OCI-LY7 (cell line): ENCODE measurements around the gene SMTNL1. TPM values are rescaled to one million over a fixed set of nuclear protein-coding genes. Genes with fewer than 3 reads are reported as not detected.

Source experiments
- BruUV-seq: library from RNA; stranded (reverse); fragments of 400-500 nt; replicated peaks from 2 replicates; lab custom pipeline; 2021; lab: Mats Ljungman, UMichigan
- CTCF ChIA-PET: fragments of 300-600 bp; sonication (Branson Sonifier 250); formaldehyde crosslinking; loops from one replicate; lab custom pipeline; 2022; ENCODE audit warnings: antibody characterized with exemption; ENCODE audit not compliant: unreplicated experiment; lab: Charles Lee
- POLR2A ChIA-PET: fragments of 300-600 bp; sonication (Branson Sonifier 250); formaldehyde crosslinking; loops from one replicate; lab custom pipeline; 2022; ENCODE audit warnings: antibody characterized with exemption; lab: Charles Lee
- DNase-seq: peaks from one replicate; pipeline ENCODE4 v3.0.0-alpha.2; 2015; ENCODE audit warnings: low spot score
- H2AFZ ChIP-seq: fragments of 200-600 bp; sonication (generic), shearing (Covaris generic); 2 replicates; pipeline ENCODE4 v1.6.1; 2014; ENCODE audit warnings: mild to moderate bottlenecking, antibody characterized with exemption, low read length, moderate library complexity
- H3K27ac ChIP-seq: fragments of 200-600 bp; sonication (generic); 2 replicates; pipeline ENCODE4 v1.5.1; 2014; ENCODE audit warnings: mixed run types, low read depth, mild to moderate bottlenecking, moderate library complexity, low read length, inconsistent platforms; ENCODE audit not compliant: poor library complexity, severe bottlenecking
- H3K36me3 ChIP-seq: fragments of 200-600 bp; sonication (generic); 2 replicates; pipeline ENCODE4 v1.6.1; 2014; ENCODE audit warnings: mild to moderate bottlenecking, antibody characterized with exemption, low read length, moderate library complexity, mixed read lengths; ENCODE audit not compliant: insufficient read depth
- H3K4me1 ChIP-seq: fragments of 200-600 bp; sonication (generic); 2 replicates; pipeline ENCODE4 v1.5.1; 2014; ENCODE audit warnings: mild to moderate bottlenecking, low read length; ENCODE audit not compliant: insufficient read depth, poor library complexity, severe bottlenecking
- H3K4me2 ChIP-seq: fragments of 200-600 bp; sonication (generic); 2 replicates; pipeline ENCODE4 v1.6.1; 2014; ENCODE audit warnings: mild to moderate bottlenecking, low read length
- H3K4me3 ChIP-seq: fragments of 200-600 bp; sonication (generic); 2 replicates; pipeline ENCODE4 v1.5.1; 2014; ENCODE audit warnings: mild to moderate bottlenecking, low read depth, low read length; ENCODE audit not compliant: poor library complexity, severe bottlenecking
- H3K79me2 ChIP-seq: fragments of 200-600 bp; sonication (generic); 2 replicates; pipeline ENCODE4 v1.6.1; 2016; ENCODE audit warnings: low read depth, mild to moderate bottlenecking, low read length, moderate library complexity, mixed read lengths; ENCODE audit not compliant: insufficient read depth
- H3K9me2 ChIP-seq: fragments of 200-600 bp; sonication (generic); 2 replicates; pipeline ENCODE4 v1.6.1; 2016; ENCODE audit warnings: mild to moderate bottlenecking, low read length, mixed read lengths; ENCODE audit not compliant: insufficient read depth
- H3K9me3 ChIP-seq: fragments of 200-600 bp; sonication (generic); 2 replicates; pipeline ENCODE4 v1.6.1; 2014; ENCODE audit warnings: mild to moderate bottlenecking, mixed run types, low read length, mixed read lengths
- H4K20me1 ChIP-seq: fragments of 200-600 bp; sonication (generic); 2 replicates; pipeline ENCODE4 v1.6.1; 2014; ENCODE audit warnings: mild to moderate bottlenecking, antibody characterized with exemption, low read length, moderate library complexity, mixed read lengths; ENCODE audit not compliant: insufficient read depth
- CTCF ChIP-seq: fragments of 200-600 bp; sonication (generic); conservative IDR thresholded peaks from 2 replicates; pipeline ENCODE4 v1.5.1; 2014; ENCODE audit warnings: mild to moderate bottlenecking, antibody characterized with exemption, low read length, moderate library complexity, mixed read lengths
- EZH2phosphoT487 ChIP-seq: fragments of 200-600 bp; sonication (generic); IDR thresholded peaks from 2 replicates; pipeline ENCODE4 v1.6.1; 2018; ENCODE audit warnings: low read depth, borderline replicate concordance, mild to moderate bottlenecking, mixed run types, antibody characterized with exemption, low read length, moderate library complexity, mixed read lengths
- intact Hi-C: fragments of 100-400 bp; cut with micrococcal nuclease; formaldehyde crosslinking; loops from one replicate; pipeline ENCODE4 v1.10.0; 2022; ENCODE audit not compliant: unreplicated experiment
- total RNA-seq, 2 experiments: library from RNA; depleted of rRNA in 1 of 2; stranded (reverse); fragments of >200 nt in 1 of 2; shearing (Covaris generic) in 1 of 2; gene quantifications; 2 replicates each; pipeline ENCODE4 v1.2.3, GENCODE V29; 2014 to 2022

Gene SMTNL1
- total RNA-seq, 2 experiments from 2014 or later = not detected

- Histone ChIP-seq H3K36me3 (no peaks in the 10 kb centered on the region), H3K9me2 (no peaks in the 10 kb centered on the region), H2AFZ (no peak overlapping the region), H3K27ac (no peak overlapping the region), H3K4me3 (no peak overlapping the region), H3K9me3 (no peaks in the 10 kb centered on the region), H3K79me2 (no peaks in the 10 kb centered on the region), H3K4me1 (no peaks in the 10 kb centered on the region), H4K20me1 (no peaks in the 10 kb centered on the region), H3K4me2 (no peak overlapping the region)
- ChIA-PET CTCF (no interaction called here), POLR2A (no interaction called here)
- BruUV-seq = no TSS peak
- intact Hi-C loops = no loop called here
- no peak for DNase-seq
- TF ChIP-seq EZH2phosphoT487 = no peak
- no peak for TF ChIP-seq CTCF
These were observed 1.9 kb downstream of the SMTNL1 start for GRCh38 chr11:57539342-57539741.

- Histone ChIP-seq H3K4me3 (no peak overlapping the region), H3K9me3 (no peaks in the 10 kb centered on the region), H3K9me2 (no peaks in the 10 kb centered on the region), H3K27ac (no peak overlapping the region), H3K4me2 (no peak overlapping the region), H4K20me1 (no peaks in the 10 kb centered on the region), H2AFZ (no peak overlapping the region), H3K4me1 (no peaks in the 10 kb centered on the region), H3K36me3 (no peaks in the 10 kb centered on the region), H3K79me2 (no peaks in the 10 kb centered on the region)
- POLR2A ChIA-PET = interaction anchor here (1.4 kb wide), 1 partner anchor 14 kb away, joined by 4 read pairs; no protein-coding TSS in a partner anchor
- intact Hi-C loops = no loop called here
- DNase-seq = no peak
- CTCF ChIA-PET = no interaction called here
- BruUV-seq = no TSS peak
- TF ChIP-seq CTCF (no peak), EZH2phosphoT487 (no peak)
These were observed 3.8 kb downstream of the SMTNL1 start for GRCh38 chr11:57541169-57541568.

- ChIA-PET CTCF (no interaction called here), POLR2A (interaction anchor here (1.4 kb wide), 1 partner anchor 13 kb away, joined by 4 read pairs; no protein-coding TSS in a partner anchor)
- H3K36me3 ChIP-seq = no peaks in the 10 kb centered on the region
- TF ChIP-seq EZH2phosphoT487 (no peak), CTCF (no peak)
- no peaks in the 10 kb centered on the region for H3K79me2 ChIP-seq
- H4K20me1 ChIP-seq = no peaks in the 10 kb centered on the region
- no peak overlapping the region for H3K4me2 ChIP-seq
- no peak overlapping the region for H3K27ac ChIP-seq
- BruUV-seq = no TSS peak
- H2AFZ ChIP-seq = no peak overlapping the region
- H3K4me3 ChIP-seq = no peak overlapping the region
- H3K4me1 ChIP-seq = peaks cover 2% of the 10 kb centered on the region
- intact Hi-C loops = no loop called here
- no peaks in the 10 kb centered on the region for H3K9me3 ChIP-seq
- H3K9me2 ChIP-seq = no peaks in the 10 kb centered on the region
- DNase-seq = no peak
These were observed 5.2 kb downstream of the SMTNL1 start for GRCh38 chr11:57542582-57542981.
